Measurements from ENCODE around the gene LHPP. TPM values are rescaled to one million over a fixed set of nuclear protein-coding genes. Genes with fewer than 3 reads are reported as not detected.

The LHPP gene
- total RNA-seq, 1 donor from 2014 or later: 4.2 TPM

DNA sequence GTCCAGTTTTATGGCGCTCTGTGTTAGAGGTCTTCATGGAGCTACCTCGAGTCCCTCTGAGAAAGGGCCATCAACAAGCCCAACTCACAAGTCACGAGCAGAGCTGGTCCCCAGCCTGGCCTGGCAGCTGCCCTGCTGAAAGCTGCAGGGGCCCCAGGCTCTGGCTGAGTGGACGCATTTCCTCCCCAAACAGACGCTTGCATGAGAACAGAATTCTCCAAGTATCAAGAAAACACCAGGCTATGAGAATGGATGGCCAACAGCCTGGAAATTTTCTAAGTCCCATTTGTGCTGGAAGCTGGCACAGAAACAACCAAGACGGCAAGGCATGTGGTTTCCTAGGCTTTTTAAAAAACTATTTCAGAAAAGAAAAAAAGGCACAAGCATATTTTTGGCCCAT, 167.8 kb downstream of the LHPP start:
- TF ChIP-seq, protein P1, sequence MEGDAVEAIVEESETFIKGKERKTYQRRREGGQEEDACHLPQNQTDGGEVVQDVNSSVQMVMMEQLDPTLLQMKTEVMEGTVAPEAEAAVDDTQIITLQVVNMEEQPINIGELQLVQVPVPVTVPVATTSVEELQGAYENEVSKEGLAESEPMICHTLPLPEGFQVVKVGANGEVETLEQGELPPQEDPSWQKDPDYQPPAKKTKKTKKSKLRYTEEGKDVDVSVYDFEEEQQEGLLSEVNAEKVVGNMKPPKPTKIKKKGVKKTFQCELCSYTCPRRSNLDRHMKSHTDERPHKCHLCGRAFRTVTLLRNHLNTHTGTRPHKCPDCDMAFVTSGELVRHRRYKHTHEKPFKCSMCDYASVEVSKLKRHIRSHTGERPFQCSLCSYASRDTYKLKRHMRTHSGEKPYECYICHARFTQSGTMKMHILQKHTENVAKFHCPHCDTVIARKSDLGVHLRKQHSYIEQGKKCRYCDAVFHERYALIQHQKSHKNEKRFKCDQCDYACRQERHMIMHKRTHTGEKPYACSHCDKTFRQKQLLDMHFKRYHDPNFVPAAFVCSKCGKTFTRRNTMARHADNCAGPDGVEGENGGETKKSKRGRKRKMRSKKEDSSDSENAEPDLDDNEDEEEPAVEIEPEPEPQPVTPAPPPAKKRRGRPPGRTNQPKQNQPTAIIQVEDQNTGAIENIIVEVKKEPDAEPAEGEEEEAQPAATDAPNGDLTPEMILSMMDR (IDR thresholded peaks at IDR 0.05; ENCODE audit: unreplicated experiment): no peak
- peaks cover 17% of the 10 kb centered on the region for H3K4me1 Mint-ChIP-seq (ENCODE audit: unreplicated experiment)
- no peaks in the 10 kb centered on the region for H3K9me3 Mint-ChIP-seq (ENCODE audit: unreplicated experiment)
- no peak overlapping the region for H3K27ac Mint-ChIP-seq (ENCODE audit: unreplicated experiment)
- peaks cover 8% of the 10 kb centered on the region for H3K27me3 Mint-ChIP-seq (ENCODE audit: unreplicated experiment)
- DNase-seq (ENCODE audit: low spot score): no peak
- no peaks in the 10 kb centered on the region for H3K36me3 Mint-ChIP-seq (ENCODE audit: low read depth, unreplicated experiment)
- peak overlapping the region; percentile 53 for H3K4me3 Mint-ChIP-seq (ENCODE audit: unreplicated experiment)

DNA sequence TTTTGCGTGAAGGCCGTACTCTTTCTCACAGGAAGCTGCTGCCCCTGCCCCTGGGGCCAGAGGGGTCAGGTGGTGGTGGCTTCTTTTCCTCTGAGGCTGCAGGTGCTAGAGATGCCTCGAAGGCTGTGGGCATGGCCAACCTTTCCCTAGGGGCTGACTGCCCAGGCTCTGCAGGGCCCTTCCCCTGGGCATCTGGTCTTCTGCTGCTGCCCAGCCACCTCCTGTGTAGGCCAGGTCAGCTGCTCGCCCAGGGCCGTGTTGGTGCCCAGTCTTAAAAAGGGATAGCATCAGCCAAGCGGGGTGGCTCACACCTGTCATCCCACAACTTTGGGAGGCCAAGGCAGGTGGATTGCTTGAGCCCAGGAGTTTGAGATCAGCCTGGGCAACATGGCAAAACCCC, 168.2 kb downstream of the LHPP start:
- H3K27ac Mint-ChIP-seq (ENCODE audit: unreplicated experiment): no peak overlapping the region
- H3K4me1 Mint-ChIP-seq (ENCODE audit: unreplicated experiment): peaks cover 17% of the 10 kb centered on the region
- H3K9me3 Mint-ChIP-seq (ENCODE audit: unreplicated experiment): no peaks in the 10 kb centered on the region
- no peak overlapping the region for H3K4me3 Mint-ChIP-seq (ENCODE audit: unreplicated experiment)
- H3K27me3 Mint-ChIP-seq (ENCODE audit: unreplicated experiment): peaks cover 7% of the 10 kb centered on the region
- DNase-seq (ENCODE audit: low spot score): no peak
- no peaks in the 10 kb centered on the region for H3K36me3 Mint-ChIP-seq (ENCODE audit: low read depth, unreplicated experiment)
- TF ChIP-seq, protein P1 (IDR thresholded peaks at IDR 0.05; ENCODE audit: unreplicated experiment): no peak

DNA sequence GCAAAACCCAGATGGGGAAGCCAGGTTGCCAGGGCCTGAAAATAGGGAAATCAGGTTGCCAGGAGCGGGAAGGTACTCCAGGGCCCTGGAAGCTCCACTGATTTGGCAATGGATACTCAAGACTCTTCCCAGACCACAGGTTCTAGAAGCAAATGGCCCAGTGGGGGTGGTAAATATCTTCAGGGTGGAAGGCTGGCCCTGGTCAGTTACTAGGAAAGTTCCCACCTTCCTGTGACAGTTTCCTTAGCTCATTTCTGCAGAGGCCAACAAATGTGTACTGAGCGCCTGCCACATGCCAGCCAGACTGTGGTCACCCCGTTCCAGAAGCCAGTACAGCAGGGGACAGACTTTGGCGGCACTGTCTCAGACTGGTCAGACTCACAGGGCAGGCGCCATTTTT, 168.9 kb downstream of the LHPP start:
- Mint-ChIP-seq H3K36me3 (ENCODE audit: low read depth, unreplicated experiment) (no peaks in the 10 kb centered on the region), H3K27ac (ENCODE audit: unreplicated experiment) (no peak overlapping the region), H3K4me3 (ENCODE audit: unreplicated experiment) (no peak overlapping the region), H3K27me3 (ENCODE audit: unreplicated experiment) (peaks cover 7% of the 10 kb centered on the region), H3K4me1 (ENCODE audit: unreplicated experiment) (peaks cover 17% of the 10 kb centered on the region), H3K9me3 (ENCODE audit: unreplicated experiment) (no peaks in the 10 kb centered on the region)
- no peak for DNase-seq (ENCODE audit: low spot score)
- TF ChIP-seq, protein P1 (IDR thresholded peaks at IDR 0.05; ENCODE audit: unreplicated experiment): no peak

DNA sequence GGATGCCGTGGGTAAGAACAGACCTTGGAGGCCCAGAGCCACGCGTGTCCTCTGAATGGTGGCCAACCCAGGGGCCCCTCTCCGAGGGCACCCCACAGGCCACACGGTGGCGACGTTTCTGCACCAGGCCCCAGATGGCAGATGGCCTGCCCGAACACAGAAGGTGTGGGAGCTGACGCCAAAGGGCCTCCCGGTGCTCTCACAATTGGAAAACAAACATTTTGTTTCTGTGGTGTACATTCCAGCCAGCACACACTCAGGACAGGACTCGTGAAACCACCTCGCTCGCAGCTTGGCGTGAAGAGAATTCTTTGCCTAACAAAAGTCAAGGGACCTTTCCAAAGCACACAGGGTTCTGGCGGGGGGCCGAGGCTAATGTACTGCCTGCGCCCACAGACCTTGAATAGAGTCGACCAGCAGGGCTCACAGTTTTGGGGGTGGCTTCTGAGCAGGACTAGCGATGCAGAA, 170.5 kb downstream of the LHPP start:
- TF ChIP-seq, protein P1 (IDR thresholded peaks at IDR 0.05; ENCODE audit: unreplicated experiment): no peak
- peaks cover 14% of the 10 kb centered on the region for H3K4me1 Mint-ChIP-seq (ENCODE audit: unreplicated experiment)
- H3K9me3 Mint-ChIP-seq (ENCODE audit: unreplicated experiment): no peaks in the 10 kb centered on the region
- peak; percentile 23 for DNase-seq (ENCODE audit: low spot score)
- H3K36me3 Mint-ChIP-seq (ENCODE audit: low read depth, unreplicated experiment): peaks cover 6% of the 10 kb centered on the region
- no peak overlapping the region for H3K4me3 Mint-ChIP-seq (ENCODE audit: unreplicated experiment)
- H3K27me3 Mint-ChIP-seq (ENCODE audit: unreplicated experiment): peaks cover 7% of the 10 kb centered on the region
- no peak overlapping the region for H3K27ac Mint-ChIP-seq (ENCODE audit: unreplicated experiment)

DNA sequence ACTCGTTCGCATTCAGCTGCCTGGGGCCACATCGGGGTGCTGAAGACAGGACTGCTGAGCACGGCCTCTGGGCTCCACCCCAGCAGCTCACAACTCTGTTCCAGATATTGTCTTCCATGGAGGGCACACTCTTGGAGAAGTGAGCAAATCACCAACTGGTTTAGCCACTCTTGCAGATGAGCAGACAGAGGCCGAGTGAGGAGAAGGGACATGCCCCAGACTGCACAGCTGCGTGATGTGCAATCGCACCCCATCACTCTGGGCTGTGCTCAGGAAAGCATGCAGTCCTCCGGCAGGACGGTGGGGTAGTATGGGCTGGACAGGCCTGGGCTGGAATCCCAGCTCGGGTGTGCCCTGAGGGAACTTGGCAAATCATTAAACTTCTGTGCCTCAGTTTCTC, 170.9 kb downstream of the LHPP start:
- Mint-ChIP-seq H3K4me3 (ENCODE audit: unreplicated experiment) (no peak overlapping the region), H3K9me3 (ENCODE audit: unreplicated experiment) (no peaks in the 10 kb centered on the region), H3K27me3 (ENCODE audit: unreplicated experiment) (peaks cover 7% of the 10 kb centered on the region), H3K36me3 (ENCODE audit: low read depth, unreplicated experiment) (peaks cover 6% of the 10 kb centered on the region), H3K27ac (ENCODE audit: unreplicated experiment) (no peak overlapping the region), H3K4me1 (ENCODE audit: unreplicated experiment) (peaks cover 17% of the 10 kb centered on the region)
- TF ChIP-seq, protein P1 (IDR thresholded peaks at IDR 0.05; ENCODE audit: unreplicated experiment): no peak
- DNase-seq (ENCODE audit: low spot score): no peak

Data from endothelial cell (in vitro differentiated cells).